ENCODE measurements around the gene TOP1. TPM values are rescaled to one million over a fixed set of nuclear protein-coding genes. Genes with fewer than 3 reads are reported as not detected.

TOP1 gene
- total RNA-seq, 1 donor from 2014 or later, result 84.6 TPM

DNA sequence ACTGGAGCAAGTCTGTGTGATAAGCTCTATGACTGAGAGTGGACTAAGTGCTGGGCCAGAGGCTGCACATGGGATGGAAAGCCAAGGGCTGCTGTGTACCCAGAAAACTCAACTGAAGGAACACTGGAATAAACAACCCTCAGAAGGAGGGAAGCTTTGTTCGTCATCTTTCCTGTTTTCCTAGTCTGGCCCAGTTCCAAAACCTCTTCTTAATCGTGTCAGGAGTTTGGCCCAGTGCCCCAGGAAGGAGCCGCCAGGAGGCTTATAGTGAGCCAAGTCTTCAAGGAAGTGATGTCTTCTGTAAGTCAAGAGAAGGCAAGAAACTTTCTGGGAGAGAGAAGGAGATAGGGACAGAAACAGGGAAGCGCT lies 23.3 kb upstream of the TOP1 start:
- Mint-ChIP-seq H3K9me3 (peaks cover 8% of the 10 kb centered on the region), H3K36me3 (no peaks in the 10 kb centered on the region), H3K4me1 (ENCODE audit: unreplicated experiment) (peaks cover 33% of the 10 kb centered on the region), H3K27me3 (no peaks in the 10 kb centered on the region), H3K4me3 (no peak overlapping the region), H3K27ac (no peak overlapping the region)
- TF ChIP-seq, protein P1, sequence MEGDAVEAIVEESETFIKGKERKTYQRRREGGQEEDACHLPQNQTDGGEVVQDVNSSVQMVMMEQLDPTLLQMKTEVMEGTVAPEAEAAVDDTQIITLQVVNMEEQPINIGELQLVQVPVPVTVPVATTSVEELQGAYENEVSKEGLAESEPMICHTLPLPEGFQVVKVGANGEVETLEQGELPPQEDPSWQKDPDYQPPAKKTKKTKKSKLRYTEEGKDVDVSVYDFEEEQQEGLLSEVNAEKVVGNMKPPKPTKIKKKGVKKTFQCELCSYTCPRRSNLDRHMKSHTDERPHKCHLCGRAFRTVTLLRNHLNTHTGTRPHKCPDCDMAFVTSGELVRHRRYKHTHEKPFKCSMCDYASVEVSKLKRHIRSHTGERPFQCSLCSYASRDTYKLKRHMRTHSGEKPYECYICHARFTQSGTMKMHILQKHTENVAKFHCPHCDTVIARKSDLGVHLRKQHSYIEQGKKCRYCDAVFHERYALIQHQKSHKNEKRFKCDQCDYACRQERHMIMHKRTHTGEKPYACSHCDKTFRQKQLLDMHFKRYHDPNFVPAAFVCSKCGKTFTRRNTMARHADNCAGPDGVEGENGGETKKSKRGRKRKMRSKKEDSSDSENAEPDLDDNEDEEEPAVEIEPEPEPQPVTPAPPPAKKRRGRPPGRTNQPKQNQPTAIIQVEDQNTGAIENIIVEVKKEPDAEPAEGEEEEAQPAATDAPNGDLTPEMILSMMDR (conservative IDR thresholded peaks at IDR 0.05), result no peak
- no peak for DNase-seq (ENCODE audit: extremely low spot score, unreplicated experiment)

DNA sequence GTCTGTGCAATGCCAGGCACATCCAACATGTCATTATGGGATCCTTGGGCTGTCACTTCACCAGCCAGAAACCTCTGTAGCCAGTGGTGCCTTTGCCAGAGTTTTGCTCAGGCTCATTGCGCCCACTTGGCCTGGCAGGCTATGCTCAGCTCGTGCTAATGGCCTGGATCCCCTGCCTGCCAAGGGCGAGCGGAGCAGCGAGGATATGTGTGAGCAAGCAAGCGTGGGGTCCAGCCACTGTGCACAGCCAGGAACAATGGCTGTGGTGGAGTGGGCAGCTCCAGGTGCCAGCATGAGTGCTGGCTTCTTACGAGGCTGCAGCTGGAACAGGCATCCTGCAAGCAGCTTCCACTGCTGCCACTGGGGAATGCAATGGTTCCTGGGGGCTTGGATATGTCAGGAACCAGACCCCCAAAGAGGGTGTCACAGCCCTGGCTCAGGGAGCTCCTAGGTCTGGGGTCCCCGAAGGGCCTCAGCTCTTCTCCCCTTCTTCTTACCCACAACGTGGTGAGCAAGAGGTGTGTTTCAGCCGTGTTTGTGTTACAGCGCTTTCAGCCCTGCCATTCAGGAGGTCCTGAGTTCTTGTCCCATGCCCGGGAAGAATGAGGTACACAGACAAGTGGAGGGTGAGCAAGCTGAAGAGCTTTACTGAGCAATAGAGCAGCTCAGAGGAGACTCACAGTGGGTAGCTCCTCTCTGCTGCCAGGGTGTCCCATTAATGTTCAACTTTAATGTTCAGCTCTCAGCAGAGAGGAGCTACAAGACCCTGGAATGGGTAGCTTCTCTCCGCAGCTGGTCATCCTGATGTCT lies 22.3 kb upstream of the TOP1 start:
- no peak overlapping the region for H3K27ac Mint-ChIP-seq
- H3K9me3 Mint-ChIP-seq, result peaks cover 8% of the 10 kb centered on the region
- no peak overlapping the region for H3K4me3 Mint-ChIP-seq
- TF ChIP-seq, protein P1 (conservative IDR thresholded peaks at IDR 0.05), result no peak
- peaks cover 34% of the 10 kb centered on the region for H3K4me1 Mint-ChIP-seq (ENCODE audit: unreplicated experiment)
- no peaks in the 10 kb centered on the region for H3K27me3 Mint-ChIP-seq
- DNase-seq (ENCODE audit: extremely low spot score, unreplicated experiment), result no peak
- no peaks in the 10 kb centered on the region for H3K36me3 Mint-ChIP-seq

DNA sequence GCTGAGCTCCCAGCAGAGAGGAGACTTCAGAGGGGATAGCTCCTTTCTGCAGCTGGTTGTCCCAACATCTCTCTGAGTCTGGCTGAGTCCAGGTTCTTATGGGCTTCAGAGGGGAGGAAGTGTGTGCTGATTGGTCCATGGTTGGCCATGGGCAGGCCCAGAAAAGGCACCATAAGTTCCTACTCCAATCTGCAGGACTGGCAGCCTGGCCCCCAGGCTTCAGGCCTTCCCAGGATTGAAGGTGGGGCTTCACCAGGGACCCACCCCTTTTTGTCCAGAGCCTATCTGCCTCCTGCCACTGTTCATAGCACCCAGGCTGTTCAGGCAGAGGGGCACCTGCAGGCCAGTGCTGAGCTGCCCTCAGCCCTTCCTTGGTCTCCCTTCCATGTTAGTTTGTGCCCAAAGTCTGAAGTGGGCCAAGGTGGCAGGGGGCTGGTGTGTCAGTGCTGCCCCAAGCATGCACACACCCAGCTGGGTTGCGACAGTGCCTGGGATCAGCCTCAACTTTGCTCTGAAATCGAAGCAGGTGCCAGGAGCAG lies 21.6 kb upstream of the TOP1 start:
- Mint-ChIP-seq H3K4me3 (no peak overlapping the region), H3K36me3 (no peaks in the 10 kb centered on the region), H3K27ac (no peak overlapping the region), H3K4me1 (ENCODE audit: unreplicated experiment) (peaks cover 34% of the 10 kb centered on the region), H3K27me3 (no peaks in the 10 kb centered on the region), H3K9me3 (peaks cover 8% of the 10 kb centered on the region)
- TF ChIP-seq, protein P1 (conservative IDR thresholded peaks at IDR 0.05), result no peak
- DNase-seq (ENCODE audit: extremely low spot score, unreplicated experiment), result no peak

DNA sequence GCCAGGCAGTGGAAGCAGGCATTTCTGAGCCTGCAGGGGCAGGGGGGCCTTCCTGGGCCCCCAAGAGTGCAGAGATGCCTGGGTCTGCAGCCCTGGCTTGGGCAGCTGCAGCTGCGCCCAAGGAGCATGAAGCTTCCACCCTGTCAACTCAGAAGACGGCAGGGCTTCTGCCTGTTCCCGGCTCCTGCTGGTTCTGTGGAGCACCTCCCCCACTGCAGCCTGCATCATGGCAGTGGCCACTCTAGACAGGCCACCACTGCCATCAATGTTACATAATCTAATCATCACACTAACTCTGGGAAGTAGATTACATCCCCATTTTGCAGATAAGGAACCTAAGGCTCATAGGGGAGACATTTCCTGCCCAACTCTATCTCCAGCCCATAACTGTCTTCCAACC lies 21.1 kb upstream of the TOP1 start:
- TF ChIP-seq, protein P1 (conservative IDR thresholded peaks at IDR 0.05), result no peak
- Mint-ChIP-seq H3K4me3 (peak overlapping the region; percentile 5), H3K9me3 (peaks cover 8% of the 10 kb centered on the region), H3K36me3 (no peaks in the 10 kb centered on the region), H3K27ac (no peak overlapping the region), H3K4me1 (ENCODE audit: unreplicated experiment) (peaks cover 34% of the 10 kb centered on the region), H3K27me3 (no peaks in the 10 kb centered on the region)
- no peak for DNase-seq (ENCODE audit: extremely low spot score, unreplicated experiment)

DNA sequence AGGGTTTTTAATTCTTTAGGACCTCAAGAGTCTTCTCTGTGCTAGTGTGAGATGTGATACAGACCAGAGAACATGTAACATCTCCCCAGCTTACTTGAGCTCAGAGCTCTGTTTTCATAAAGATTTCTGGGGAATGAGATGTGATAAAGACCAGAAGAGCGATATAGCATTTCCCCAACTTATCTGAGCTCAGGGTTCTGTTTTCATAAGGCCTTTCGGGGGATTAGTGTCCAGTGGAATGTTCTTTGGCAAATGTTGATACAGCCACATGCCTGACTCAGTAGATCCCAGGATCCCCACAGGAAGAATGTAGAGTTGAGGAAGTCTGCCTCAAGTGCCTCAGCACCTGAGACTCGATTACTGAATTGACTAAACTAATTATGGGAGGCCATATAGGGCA lies 18.7 kb upstream of the TOP1 start:
- H3K27me3 Mint-ChIP-seq, result no peaks in the 10 kb centered on the region

More for the DNA sequence above, 18.7 kb upstream of the TOP1 start:
- Mint-ChIP-seq H3K4me1 (ENCODE audit: unreplicated experiment) (peaks cover 18% of the 10 kb centered on the region), H3K4me3 (no peak overlapping the region), H3K27ac (no peak overlapping the region), H3K9me3 (peaks cover 8% of the 10 kb centered on the region), H3K36me3 (no peaks in the 10 kb centered on the region)
- no peak for DNase-seq (ENCODE audit: extremely low spot score, unreplicated experiment)
- TF ChIP-seq, protein P1 (conservative IDR thresholded peaks at IDR 0.05), result no peak

Data from type B pancreatic cell (in vitro differentiated cells).